ENCODE results near the gene SUCO. TPM values are rescaled to one million over a fixed set of nuclear protein-coding genes. Genes with fewer than 3 reads are reported as not detected.
"Not testable (repeated sequence)": the region's sequence is repeated elsewhere in the genome, so short reads cannot be mapped to it uniquely, and the experiment has no call there.

SUCO gene
- total RNA-seq, 1 donor from 2014 or later, result 36.3 TPM

DNA sequence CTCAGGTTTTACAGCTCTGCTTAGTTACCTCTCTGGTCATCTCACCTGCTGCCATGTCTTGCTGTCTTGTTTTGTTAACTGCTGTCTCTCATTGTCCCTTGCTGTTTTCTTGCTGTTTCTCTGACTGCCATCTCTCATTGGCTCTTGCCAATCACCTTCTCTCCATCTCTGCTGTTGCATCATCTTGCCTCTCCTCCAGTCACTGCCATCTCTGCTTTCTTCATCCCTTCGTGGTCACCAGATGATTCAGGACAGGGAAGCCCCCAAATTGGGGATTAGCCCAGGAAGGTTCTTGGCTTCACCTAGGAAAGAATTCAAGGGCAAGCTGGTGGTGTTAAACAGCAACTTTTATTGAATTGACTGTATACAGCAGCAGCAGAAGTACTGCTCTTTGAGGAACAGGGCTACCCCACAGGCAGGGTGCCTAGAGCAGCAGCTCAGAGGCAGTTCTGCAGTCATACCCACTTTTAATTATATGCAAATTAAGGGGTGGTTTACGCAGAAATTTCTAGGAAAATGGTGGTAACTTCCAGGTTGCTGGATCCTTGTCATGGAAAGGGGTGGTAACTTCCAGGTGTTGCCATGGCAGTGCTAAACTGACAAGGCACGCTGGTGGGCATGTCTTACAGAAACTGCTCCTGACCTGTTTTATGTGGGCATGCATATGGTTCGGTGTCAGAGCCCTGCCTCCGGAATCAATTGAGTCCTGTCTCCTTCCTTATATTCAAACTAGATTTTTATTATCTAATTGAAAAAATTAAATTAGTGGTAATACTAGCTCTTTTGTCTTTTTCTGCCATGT is 33.4 kb downstream of the SUCO start:
- no peak for DNase-seq (ENCODE audit: low read depth)

DNA sequence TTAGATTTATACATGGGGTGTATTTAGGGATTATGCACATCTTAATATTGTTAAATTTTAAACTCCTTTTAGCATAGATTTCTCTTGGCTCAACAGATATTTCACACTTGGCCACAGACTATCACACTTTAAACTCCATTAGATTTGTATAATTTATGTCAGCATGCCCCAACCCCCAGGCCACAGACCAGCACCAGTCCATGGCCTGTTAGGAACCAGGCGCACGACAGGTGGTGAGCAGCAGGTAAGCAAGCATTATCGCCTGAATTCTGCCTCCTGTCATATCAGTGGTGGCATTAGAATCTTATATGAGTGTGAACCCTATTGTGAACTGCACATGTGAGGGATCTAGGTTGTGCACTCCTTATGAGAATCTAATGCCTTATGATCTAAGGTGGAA is 34.8 kb downstream of the SUCO start:
- DNase-seq (ENCODE audit: low read depth), result no peak

DNA sequence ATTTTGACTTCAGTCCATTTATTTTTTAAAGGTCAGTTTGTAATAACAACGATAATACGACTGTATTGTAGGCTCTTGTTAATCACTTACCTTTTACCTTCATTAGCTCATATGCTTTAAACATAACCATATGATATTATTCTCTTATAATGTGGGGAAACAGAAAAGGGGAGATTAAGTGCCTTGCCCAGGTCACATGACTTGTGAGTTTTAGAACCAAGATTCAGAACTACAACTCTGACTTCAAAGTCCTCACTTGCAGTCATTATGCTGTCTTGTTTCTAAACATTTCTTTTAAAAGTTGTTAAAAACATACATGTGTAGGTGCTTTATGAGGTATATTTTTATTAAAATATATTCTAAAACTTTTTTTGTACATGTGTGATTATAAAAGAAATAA is 41.1 kb downstream of the SUCO start:
- DNase-seq (ENCODE audit: low read depth), result no peak

DNA sequence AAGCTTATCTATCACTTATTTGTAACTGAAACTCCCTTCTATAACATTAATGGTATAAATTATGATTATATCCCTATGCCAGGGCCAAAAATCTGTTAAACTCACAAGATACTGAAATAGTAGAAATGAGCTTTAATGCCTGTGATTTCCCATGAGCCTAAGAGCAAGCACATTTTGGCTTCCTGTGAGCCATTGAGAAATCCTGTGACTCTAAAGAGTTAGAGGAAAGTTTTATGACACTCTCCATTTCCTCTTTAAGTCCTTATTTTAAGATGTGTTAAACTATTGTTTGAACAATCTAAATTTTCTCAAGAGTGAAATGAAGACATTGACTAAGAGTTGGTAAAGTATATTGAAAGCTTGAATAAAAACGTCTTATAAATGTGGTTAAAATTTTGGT is 45.6 kb downstream of the SUCO start:
- DNase-seq (ENCODE audit: low read depth), result no peak

DNA sequence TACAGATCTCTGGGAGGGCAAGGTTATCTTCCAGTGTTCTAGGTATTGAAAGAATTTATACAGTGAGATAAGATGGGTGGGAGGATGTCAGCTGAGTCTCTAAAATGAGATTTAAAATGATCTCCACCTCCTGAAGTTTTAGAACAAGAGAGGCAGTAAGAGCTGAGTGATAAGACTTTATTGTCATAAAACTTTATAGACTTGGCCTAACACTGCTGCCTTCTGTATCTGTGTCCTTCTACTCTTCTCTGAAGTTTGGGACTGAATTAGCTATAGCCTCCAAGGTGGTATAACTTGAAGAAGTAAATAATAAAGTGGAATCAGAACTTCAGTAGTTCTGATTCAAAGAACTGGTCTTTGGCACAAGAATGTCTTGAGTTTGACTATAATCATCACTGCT is 48.3 kb downstream of the SUCO start:
- DNase-seq (ENCODE audit: low read depth), result no peak

DNA sequence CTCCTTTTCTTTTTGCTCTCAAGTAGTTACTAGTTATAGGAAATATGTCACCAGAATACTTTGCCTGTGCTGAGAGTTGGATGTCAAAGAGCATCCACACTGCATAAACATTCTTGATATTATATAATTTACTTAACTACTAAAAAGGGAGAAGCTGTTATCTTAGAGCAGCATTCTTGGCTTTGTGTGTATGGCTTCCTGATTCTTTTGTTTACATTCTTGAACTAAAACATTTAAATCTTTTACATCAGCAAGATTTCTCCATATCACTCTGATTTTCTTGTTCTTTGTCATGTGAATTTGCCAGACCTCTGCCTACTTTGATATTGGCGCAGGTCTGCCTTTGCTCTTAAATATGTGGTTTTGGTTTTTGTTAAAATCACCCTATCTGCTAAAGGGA is 48.8 kb downstream of the SUCO start:
- DNase-seq (ENCODE audit: low read depth), result no peak

DNA sequence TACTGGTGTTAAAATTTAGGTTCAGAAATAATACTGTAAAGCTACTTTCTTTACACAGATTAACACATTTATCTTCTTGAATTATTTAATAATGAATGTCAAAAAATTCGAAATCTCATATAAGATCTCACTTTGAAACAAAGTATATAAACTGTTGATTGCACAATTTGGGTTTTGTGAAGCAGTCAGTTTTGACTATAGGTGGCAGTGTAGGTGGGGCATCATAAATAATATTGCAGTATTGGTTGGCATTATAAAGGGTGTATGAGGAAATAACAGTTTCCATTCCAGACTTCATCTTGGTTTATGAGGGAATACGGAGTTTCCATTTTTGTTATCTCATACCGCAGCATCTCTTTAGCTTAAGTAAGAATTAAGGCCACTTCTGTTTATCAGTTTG is 49.9 kb downstream of the SUCO start:
- no peak for DNase-seq (ENCODE audit: low read depth)

DNA sequence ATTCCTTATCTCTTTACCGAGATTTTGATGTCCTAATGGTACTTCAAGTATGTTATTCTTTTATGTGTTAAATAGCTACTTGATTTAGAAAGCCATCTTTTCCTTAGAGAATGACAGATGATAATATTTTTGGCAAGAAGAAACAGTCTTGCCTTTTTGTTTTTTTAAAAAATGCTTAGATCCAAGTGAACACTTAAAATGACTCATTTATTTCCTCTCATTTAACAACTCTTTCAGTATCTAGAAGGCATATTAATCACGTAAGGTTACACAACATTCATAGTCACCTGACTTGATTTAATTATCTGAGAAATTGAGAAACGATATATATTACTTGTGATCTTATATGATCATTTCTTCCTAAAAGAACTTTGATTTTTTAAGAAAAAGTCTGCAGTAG is 52.4 kb downstream of the SUCO start:
- DNase-seq (ENCODE audit: low read depth), result peak; percentile 9

DNA sequence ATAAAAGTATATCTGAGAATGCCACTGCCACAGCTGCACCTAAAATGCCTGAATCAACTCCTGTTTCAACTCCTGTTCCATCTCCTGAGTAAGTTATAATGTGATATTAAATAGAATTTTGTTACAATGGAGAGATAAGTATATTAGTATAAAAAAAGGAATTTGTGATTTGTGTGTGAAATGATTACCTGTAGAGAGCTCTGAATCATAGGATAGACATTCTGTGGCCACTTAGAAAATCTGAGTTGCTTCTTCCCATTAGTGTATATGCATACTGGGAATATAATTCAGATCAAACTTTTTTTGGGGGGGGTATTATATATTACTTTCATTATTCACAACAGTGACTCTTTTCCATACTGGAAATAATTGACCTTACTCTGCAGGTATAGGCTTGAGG is 52.9 kb downstream of the SUCO start:
- DNase-seq (ENCODE audit: low read depth), result no peak

DNA sequence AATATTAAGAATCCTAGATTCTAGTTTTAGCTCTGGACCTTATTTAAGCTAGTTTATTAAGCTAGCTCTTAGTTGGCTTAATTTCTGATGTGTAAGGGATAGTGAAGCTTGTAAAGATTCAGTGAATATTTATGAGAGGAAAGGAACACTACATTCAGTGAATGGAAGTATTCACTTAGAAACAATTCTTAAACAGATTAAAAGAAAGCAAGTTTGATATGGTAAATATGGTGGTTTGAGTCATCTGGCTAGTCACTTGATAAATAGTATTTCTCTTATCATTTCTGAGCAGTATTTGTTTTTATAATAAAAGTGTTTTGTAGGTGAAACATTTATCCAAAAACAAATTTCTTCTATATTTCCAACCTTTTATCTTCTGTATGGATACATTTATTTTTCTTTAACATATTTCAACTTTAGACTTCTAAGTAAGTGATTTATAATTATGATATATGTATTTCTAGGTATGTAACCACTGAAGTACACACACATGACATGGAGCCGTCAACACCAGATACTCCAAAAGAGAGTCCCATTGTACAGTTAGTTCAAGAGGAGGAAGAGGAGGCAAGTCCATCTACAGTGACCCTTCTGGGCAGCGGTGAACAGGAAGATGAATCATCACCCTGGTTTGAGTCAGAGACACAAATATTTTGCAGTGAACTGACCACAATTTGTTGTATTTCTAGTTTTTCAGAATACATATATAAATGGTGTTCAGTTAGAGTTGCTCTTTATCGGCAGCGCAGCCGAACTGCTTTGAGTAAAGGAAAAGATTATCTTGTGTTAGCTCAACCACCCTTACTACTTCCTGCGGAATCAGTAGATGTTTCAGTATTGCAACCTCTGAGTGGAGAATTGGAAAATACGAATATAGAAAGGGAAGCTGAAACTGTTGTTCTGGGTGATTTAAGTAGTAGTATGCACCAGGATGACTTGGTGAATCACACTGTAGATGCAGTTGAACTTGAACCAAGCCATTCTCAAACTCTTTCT is 55.6 kb downstream of the SUCO start:
- peak; percentile 40 for DNase-seq (ENCODE audit: low read depth)

DNA sequence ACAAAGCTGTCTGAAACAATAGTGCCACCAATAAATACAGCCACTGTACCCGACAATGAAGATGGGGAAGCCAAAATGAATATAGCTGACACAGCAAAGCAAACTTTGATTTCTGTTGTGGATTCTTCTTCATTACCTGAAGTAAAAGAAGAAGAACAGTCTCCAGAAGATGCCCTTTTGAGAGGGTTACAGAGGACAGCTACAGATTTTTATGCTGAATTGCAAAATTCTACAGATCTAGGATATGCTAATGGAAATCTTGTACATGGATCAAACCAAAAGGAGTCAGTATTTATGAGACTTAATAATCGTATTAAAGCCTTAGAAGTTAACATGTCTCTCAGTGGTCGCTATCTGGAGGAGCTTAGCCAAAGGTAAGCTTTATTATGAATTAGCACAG is 56.6 kb downstream of the SUCO start:
- no peak for DNase-seq (ENCODE audit: low read depth)

DNA sequence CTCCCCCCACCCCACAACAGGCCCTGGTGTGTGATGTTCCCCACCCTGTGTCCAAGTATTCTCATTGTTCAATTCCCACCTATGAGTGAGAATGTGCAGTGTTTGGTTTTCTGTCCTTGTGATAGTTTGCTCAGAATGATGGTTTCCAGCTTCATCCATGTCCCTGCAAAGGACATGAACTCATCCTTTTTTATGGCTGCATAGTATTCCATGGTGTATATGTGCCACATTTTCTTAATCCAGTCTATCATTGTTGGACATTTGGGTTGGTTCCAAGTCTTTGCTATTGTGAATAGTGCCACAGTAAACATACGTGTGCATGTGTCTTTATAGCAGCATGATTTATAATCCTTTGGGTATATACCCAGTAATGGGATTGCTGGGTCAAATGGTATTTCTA is 58.5 kb downstream of the SUCO start:
- DNase-seq (ENCODE audit: low read depth), result not testable (repeated sequence)

DNA sequence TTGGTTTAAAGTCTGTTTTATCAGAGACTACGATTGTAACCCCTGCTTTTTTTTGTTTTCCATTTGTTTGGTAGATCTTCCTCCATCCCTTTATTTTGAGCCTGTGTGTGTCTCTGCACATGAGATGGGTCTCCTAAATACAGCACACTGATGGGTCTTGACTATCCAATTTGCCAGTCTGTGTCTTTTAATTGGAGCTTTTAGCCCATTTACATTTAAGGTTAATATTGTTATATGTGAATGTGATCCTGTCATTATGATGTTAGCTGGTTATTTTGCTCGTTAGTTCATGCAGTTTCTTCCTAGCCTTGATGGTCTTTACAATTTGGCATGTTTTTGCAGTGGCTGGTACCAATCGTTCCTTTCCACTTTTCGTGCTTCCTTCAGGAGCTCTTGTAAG is 62.1 kb downstream of the SUCO start:
- DNase-seq (ENCODE audit: low read depth), result not testable (repeated sequence)

DNA sequence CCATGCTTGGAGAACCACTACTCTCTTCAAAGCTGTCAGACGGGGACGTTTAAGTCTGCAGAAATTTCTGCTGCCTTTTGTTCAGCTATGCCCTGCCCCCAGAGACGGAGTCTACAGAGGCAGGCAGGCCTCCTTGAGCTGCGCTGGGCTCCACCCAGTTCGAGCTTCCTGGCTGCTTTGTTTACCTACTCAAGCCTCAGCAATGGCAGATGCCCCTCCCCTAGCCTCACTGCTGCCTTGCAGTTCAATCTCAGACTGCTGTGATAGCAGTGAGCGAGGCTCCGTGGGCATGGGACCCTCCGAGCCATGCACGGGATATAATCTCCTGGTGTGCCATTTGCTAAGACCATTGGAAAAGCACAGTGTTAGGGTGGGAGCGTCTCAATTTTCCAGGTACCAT is 63.8 kb downstream of the SUCO start:
- not testable (repeated sequence) for DNase-seq (ENCODE audit: low read depth)

DNA sequence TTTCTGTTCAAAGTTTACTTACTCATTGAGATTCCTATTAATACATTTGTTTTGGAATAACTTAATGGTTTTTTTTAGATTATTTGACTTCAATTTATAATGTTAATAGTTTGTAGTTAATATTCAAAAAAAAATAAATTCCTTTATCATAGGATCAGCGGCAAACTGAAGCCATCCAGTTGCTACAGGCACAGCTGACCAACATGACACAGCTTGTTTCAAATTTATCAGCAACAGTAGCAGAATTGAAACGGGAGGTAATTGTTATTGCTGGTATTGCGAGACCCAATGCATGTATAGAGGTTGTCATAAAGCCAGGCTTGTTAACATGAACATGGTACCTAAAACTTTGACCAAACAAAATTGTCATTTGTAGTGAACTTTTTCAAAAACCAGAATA is 67.0 kb downstream of the SUCO start:
- peak; percentile 12 for DNase-seq (ENCODE audit: low read depth)

DNA sequence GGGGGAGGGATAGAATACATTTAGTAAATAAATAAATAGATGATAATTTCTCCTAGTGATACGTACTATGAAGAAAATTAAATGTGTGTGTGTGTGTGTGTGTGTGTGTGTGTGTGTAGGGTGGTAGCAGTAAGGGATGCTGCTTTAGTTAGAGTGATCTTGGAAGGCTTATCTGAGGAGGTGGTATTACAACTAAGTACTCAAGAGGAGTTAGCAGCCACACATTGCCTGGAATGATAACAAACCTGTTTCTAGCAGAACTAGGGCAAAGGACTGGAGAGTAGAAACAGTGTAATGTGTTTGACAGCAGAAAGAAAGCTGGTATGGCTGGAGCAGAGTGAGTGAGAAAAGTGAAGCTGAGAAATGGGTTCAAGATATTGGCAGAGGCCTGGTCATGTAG is 67.7 kb downstream of the SUCO start:
- DNase-seq (ENCODE audit: low read depth), result no peak

DNA sequence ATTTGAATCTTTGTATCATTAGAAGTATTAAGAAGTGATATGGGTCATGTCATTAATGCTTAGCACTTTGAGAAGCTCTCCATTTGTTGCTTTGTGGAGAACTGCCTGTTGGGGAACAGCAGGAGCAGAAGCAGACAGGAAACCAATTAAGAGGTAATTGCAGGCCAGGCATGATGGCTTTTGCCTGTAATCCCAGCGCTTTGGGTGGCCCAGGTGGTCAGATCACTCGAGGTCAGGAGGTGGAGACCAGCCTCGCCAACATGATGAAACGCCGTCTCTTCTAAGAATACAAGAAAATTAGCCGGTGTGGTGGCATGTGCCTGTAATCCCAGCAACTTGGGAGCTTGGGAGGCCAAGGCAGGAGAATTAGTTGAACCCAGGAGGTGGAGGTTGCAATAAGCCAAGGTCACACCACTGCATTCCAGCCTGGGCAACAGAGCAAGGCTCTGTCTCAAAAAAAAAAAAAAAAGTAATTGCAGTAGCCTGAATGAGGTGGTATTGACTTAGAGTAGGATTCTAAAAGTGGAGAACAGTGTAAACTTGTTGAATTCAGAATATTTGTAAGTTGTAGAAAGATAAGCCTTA is 68.2 kb downstream of the SUCO start:
- no peak for DNase-seq (ENCODE audit: low read depth)

DNA sequence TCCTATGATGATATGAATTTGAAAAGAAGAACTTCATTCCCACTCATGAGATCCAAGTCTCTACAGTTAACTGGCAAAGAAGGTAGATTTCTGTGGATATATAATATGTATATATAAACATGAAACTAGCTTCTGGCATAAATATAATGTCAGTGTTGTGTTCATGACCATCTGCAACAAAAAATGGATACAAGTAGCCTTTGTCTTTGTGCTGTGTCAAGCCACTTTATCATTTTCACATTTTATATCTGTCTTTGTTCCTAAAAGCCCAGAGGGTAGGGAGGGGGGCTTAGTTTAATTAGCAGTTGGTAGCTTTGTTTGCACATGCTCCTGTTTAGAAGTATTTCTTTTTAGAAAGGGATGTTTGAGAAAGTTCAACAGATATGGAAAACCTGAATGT is 69.8 kb downstream of the SUCO start:
- DNase-seq (ENCODE audit: low read depth), result no peak

DNA sequence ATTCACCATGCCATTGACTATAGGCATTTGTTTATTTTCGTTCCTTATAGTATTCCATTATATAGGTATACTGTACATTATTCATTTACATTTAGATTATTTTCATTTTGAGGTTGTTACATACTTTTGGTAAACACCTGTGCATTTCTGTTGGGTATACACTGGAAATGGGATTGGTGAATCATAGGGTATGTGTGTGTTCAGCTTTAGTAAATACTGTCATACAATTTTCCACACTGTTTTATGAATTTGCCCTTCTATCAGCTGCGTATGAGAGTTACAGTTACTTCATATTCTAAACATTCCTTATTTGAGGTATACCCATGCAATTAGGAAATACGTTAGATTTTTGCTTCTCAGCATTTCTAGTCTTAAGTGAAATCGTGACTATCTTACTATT is 70.9 kb downstream of the SUCO start:
- DNase-seq (ENCODE audit: low read depth), result no peak

DNA sequence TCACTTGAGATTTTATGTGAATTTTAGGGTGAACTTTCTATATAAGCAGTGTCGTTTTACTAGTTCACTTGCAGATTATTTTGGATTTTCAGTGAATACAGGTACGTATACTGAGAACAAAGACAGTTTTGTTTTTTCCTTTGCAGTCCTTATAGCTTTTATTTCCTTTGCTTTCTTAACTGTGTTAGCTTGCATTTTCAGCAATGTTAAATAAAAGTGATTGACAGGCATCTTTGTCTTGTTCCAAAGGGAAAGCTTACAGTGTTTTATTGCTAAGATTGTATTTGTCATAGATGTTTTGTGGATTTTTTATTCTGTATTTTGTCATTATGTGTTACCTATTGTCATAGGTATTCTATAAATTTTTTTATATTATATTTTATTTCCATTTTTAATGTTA is 72.7 kb downstream of the SUCO start:
- no peak for DNase-seq (ENCODE audit: low read depth)

DNA sequence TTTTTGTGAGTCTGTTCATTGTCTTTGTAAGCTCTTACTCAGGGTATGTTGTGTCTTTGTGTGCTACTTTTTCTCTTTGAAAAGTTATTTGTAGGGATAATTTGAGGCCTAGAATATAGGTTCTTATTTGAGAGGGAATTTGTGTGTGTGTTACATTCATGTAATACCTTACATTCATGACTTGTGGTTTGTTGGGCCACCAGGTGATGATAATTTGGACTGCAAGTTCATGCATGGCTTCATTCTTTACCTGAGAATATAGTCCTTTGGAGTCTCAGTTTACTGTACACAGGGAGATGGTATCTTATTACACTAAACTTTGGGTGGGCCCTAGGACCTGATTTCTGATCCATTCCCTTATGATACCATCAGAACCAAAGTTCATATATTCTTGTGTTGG is 74.2 kb downstream of the SUCO start:
- no peak for DNase-seq (ENCODE audit: low read depth)

DNA sequence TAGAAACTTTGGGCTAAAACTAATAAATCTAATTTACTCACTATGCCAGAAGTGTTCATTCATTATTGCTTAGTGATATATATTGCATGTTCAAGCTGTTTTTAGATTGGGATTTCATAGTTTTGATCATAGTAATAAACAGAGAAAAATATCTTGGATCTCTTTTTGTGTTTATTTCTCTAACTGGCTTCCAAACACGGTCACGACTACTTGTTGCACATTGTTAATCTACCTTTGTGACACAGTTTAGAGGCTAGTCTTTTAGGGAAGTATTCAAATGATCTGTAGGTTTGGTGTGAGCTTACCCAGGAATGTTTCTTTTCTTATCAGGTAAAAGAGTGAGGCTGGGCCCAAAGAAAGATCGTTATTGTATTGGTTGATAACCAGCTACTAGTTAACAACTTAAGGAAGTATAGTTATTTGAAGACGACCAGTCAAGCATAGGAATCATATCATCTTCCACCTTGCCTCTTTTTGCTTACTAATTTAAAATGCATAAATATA is 75.2 kb downstream of the SUCO start:
- DNase-seq (ENCODE audit: low read depth), result no peak
